K562 (cell line): ENCODE data around the gene ZFP69B. TPM values are rescaled to one million over a fixed set of nuclear protein-coding genes. Genes with fewer than 3 reads are reported as not detected.

Experiments
- ATAC-seq: fragments of 200-7000 bp; cut with Tn5 transposase; 3 replicates; pipeline ENCODE4 v1.9.1; 2020; ENCODE audit warnings: moderate library complexity
- BruUV-seq: library from RNA; stranded (reverse); fragments of 400-500 nt; replicated peaks from 2 replicates; lab custom pipeline; 2021; lab: Mats Ljungman, UMichigan
- CTCF ChIA-PET: fragments of 300-600 bp; formaldehyde crosslinking; extraction: SDS; loops from one replicate; lab custom pipeline; 2021; ENCODE audit warnings: low intra/inter-chr PET ratio; lab: Yijun Ruan, JAX
- POLR2A ChIA-PET: fragments of 300-600, 350-650 bp; sonication (Branson Sonifier 250); formaldehyde crosslinking; extraction: SDS; loops from one replicate; lab custom pipeline; 2021; ENCODE audit warnings: antibody characterized with exemption, inconsistent platforms; lab: Yijun Ruan, JAX
- DNase-seq, 4 experiments: peaks; one replicate each; pipeline versions ENCODE4 v3.0.0 to v3.0.0-alpha.2; 2011 to 2018; ENCODE audit warnings: low spot score in 3 of 4, mixed read lengths in 3 of 4; ENCODE audit errors: extremely low read depth in 1 of 4
- FAIRE-seq: peaks from 2 replicates; lab custom pipeline; 2011; peaks lifted over from hg19 to GRCh38; lab: Jason Lieb, UNC
- H2AFZ ChIP-seq: 2 replicates; pipeline ENCODE4 v1.6.0; 2011; ENCODE audit warnings: low read depth, low read length, control low read depth, inconsistent platforms
- H3K27ac ChIP-seq: fragments of 200-600 bp; 3 replicates; pipeline ENCODE4 v1.8.0; 2011; ENCODE audit warnings: low read depth, mild to moderate bottlenecking, control low read depth, inconsistent platforms, low read length, moderate library complexity, mixed read lengths; ENCODE audit errors: extremely low read depth
- H3K27me3 ChIP-seq, 2 experiments: fragments of 300-600 bp in 1 of 2; 2 replicates in 1 of 2; 3 replicates in 1 of 2; pipeline versions ENCODE4 v1.6.0 to v1.8.0; 2011; ENCODE audit warnings: inconsistent platforms in 2 of 2, low read length in 2 of 2, mild to moderate bottlenecking in 1 of 2, mixed read lengths in 1 of 2, moderate library complexity in 1 of 2; ENCODE audit not compliant: control insufficient read depth in 2 of 2, insufficient read depth in 2 of 2
- H3K36me3 ChIP-seq: fragments of 300-600 bp; 3 replicates; pipeline ENCODE4 v1.8.0; 2011; ENCODE audit warnings: mild to moderate bottlenecking, low read length, inconsistent platforms; ENCODE audit not compliant: control insufficient read depth, insufficient read depth
- H3K4me1 ChIP-seq, 2 experiments: fragments of 200-600 bp in 1 of 2; replicated peaks in 1 of 2; 2 replicates in 1 of 2; 3 replicates in 1 of 2; pipeline versions ENCODE4 v1.5.1 to v1.8.0; 2011; ENCODE audit warnings: inconsistent platforms in 2 of 2, low read length in 2 of 2, mild to moderate bottlenecking in 1 of 2, mixed read lengths in 1 of 2, moderate library complexity in 1 of 2; ENCODE audit not compliant: control insufficient read depth in 2 of 2, insufficient read depth in 2 of 2
- H3K4me2 ChIP-seq: 2 replicates; pipeline ENCODE4 v1.6.1; 2011; ENCODE audit warnings: low read length, control low read depth, inconsistent platforms, mixed read lengths; ENCODE audit not compliant: insufficient read depth
- H3K4me3 ChIP-seq: fragments of 200-600 bp; sonication (generic), shearing (Covaris generic); 2 replicates; pipeline ENCODE4 v1.5.1; 2016; ENCODE audit warnings: control low read depth, inconsistent platforms
- H3K79me2 ChIP-seq: fragments of 200-600 bp; 3 replicates; pipeline ENCODE4 v1.8.0; 2011; ENCODE audit warnings: low read length, inconsistent platforms; ENCODE audit not compliant: control insufficient read depth, insufficient read depth
- H3K9ac ChIP-seq, 2 experiments: 2 replicates each; pipeline versions ENCODE4 v1.6.0 to v1.6.1; 2011; ENCODE audit warnings: low read depth in 2 of 2, low read length in 2 of 2, control low read depth in 1 of 2, inconsistent platforms in 1 of 2, mild to moderate bottlenecking in 1 of 2, mixed read lengths in 1 of 2; ENCODE audit not compliant: insufficient read depth in 1 of 2
- H3K9me1 ChIP-seq: one replicate; pipeline ENCODE4 v1.6.0; 2011; ENCODE audit warnings: inconsistent platforms, mild to moderate bottlenecking, low read length, moderate library complexity; ENCODE audit not compliant: control insufficient read depth, insufficient read depth
- H3K9me3 ChIP-seq: replicated peaks from 2 replicates; pipeline ENCODE4 v1.5.1; 2011; ENCODE audit warnings: low read depth, low read length, inconsistent platforms; ENCODE audit not compliant: control insufficient read depth, insufficient read depth
- H4K20me1 ChIP-seq: replicated peaks from 2 replicates; pipeline ENCODE4 v1.6.1; 2011; ENCODE audit warnings: low read length, inconsistent platforms, mixed read lengths; ENCODE audit not compliant: control insufficient read depth, insufficient read depth
- BCL6 ChIP-seq: fragments of 250-450 bp; sonication (Bioruptor Pico); IDR thresholded peaks from 2 replicates; pipeline ENCODE4 v1.4.0; 2020
- LARP7 ChIP-seq: fragments of 450-650 bp; IDR thresholded peaks from 2 replicates; pipeline ENCODE4 v1.6.1; 2016
- PHF21A ChIP-seq: fragments of 450-650 bp; IDR thresholded peaks from 2 replicates; pipeline ENCODE4 v1.6.1; 2017; ENCODE audit warnings: low read depth, borderline replicate concordance
- PTTG1 ChIP-seq: fragments of 450-650 bp; IDR thresholded peaks from 2 replicates; pipeline ENCODE4 v1.6.1; 2016; ENCODE audit warnings: low read depth, mild to moderate bottlenecking, missing genetic modification characterization, missing compliant biosample characterization
- RB1 ChIP-seq: fragments of 450-650 bp; IDR thresholded peaks from 2 replicates; pipeline ENCODE4 v1.6.1; 2017; ENCODE audit warnings: low read depth, mild to moderate bottlenecking
- RFX1 ChIP-seq: fragments of 450-650 bp; IDR thresholded peaks from 2 replicates; pipeline ENCODE4 v1.6.1; 2016; ENCODE audit warnings: mild to moderate bottlenecking, moderate library complexity
- SAFB2 ChIP-seq: fragments of 200-400 bp; formaldehyde crosslinking; IDR thresholded peaks from 2 replicates; pipeline ENCODE4 v1.6.1; 2018; ENCODE audit warnings: borderline replicate concordance, low read length, low read depth, moderate library complexity; ENCODE audit not compliant: severe bottlenecking
- TARDBP ChIP-seq: fragments of 450-650 bp; IDR thresholded peaks from 2 replicates; pipeline ENCODE4 v1.6.1; 2016
- ZBTB17 ChIP-seq: fragments of 450-650 bp; formaldehyde crosslinking; IDR thresholded peaks from 2 replicates; pipeline ENCODE4 v1.4.0; 2020; ENCODE audit warnings: mild to moderate bottlenecking
- ZNF140 ChIP-seq: fragments of 250-450 bp; sonication (Bioruptor Pico); IDR thresholded peaks from 2 replicates; pipeline ENCODE4 v1.8.0; 2021; ENCODE audit warnings: moderate library complexity, mild to moderate bottlenecking, inconsistent platforms
- ZNF445 ChIP-seq: fragments of 250-450 bp; sonication (Bioruptor Pico); IDR thresholded peaks from 2 replicates; pipeline ENCODE4 v1.4.0; 2020; ENCODE audit warnings: low read depth, mild to moderate bottlenecking, moderate library complexity
- WGBS: fragments of 100-300 bp; shearing (Covaris generic); methylation state at CpG from one replicate; pipeline ENCODE4 v1.1.6; 2016; ENCODE audit warnings: low coverage, mixed read lengths; ENCODE audit not compliant: insufficient coverage; ENCODE audit errors: missing lambda C conversion rate; 5-methylcytosine and 5-hydroxymethylcytosine counted together
- in situ Hi-C: fragments of 300-500 bp; cut with MboI; formaldehyde crosslinking; loops from 4 replicates; pipeline ENCODE4 v1.15.0; 2018; ENCODE audit warnings: inconsistent platforms, mixed read lengths
- intact Hi-C: fragments of 100-400 bp; cut with micrococcal nuclease; formaldehyde crosslinking; loops from 2 replicates; pipeline ENCODE4 v1.14.2; 2022
- polyA plus RNA-seq, 8 experiments: library from polyadenylated mRNA; depleted of rRNA in 4 of 8; stranded (reverse) in 5 of 8; unstranded in 3 of 8; fragments of >200 nt; fragmentation: Nextera tagmentation in 2 of 8; fragmentation: Illumina TruSeq in 1 of 8; extraction: Ambion mirVana in 2 of 8; extraction: Trizol in 1 of 8; gene quantifications; 2 replicates each; pipeline versions ENCODE4 v1.2.1 to v1.2.3, GENCODE V29; 2011 to 2014; ENCODE audit warnings: inconsistent platforms in 1 of 8, missing spikeins in 1 of 8
- total RNA-seq, 7 experiments: library from RNA; depleted of rRNA in 6 of 7; stranded (reverse); fragments of >200 nt in 6 of 7; fragmentation: Illumina TruSeq in 2 of 7; extraction: Trizol in 2 of 7; gene quantifications; 2 replicates each; pipeline versions ENCODE4 v1.2.1 to v1.2.3, GENCODE V29; 2011 to 2021; ENCODE audit warnings: low replicate concordance in 1 of 7
- TF ChIP-seq, protein P1 (sequence below): sonication (generic); formaldehyde crosslinking; IDR thresholded peaks from 2 replicates; pipeline ENCODE4 v1.8.0; 2022; ENCODE audit warnings: mild to moderate bottlenecking, low read depth, missing genetic modification reagents
- TF ChIP-seq, protein P2 (sequence below): sonication (generic); formaldehyde crosslinking; IDR thresholded peaks from 2 replicates; pipeline ENCODE4 v1.8.0; 2022; ENCODE audit warnings: mild to moderate bottlenecking, missing genetic modification reagents
- TF ChIP-seq, protein P3 (sequence below): sonication (generic); formaldehyde crosslinking; IDR thresholded peaks from 2 replicates; pipeline ENCODE4 v1.8.0; 2022; ENCODE audit warnings: missing genetic modification reagents, mild to moderate bottlenecking, moderate library complexity, borderline replicate concordance

The ZFP69B gene
- total and polyA plus RNA-seq, 9 of the 15 experiments (the other 6 are each of a cell fraction or from before 2014, with no cell fraction given), result 1.6 to 10.3 (median 8.4) TPM

DNA sequence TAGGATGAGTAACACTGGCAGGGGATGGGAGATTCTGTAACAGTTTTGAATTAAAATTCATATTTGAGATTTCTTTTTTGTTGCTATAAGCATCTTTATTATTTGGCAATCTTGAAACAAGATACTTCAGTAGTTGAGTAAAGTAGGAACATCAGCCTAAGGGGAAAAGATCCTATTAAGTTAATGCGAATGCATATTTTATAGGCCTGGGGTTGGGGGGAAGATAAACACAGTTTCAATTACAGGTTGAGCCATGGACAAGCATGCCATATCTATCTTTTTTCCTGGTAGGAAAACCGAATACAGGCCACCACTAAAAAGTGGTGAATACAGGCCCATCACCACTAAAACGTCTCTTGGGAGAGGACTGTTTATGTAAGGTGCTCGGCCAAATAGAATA is 44.5 kb upstream of the ZFP69B start:
- in situ Hi-C loops, result loop anchor here (5.0 kb wide), 2 partner anchors 254 to 324 kb away; no protein-coding TSS in a partner anchor
- ATAC-seq, result no peak

More for the DNA sequence above, 44.5 kb upstream of the ZFP69B start:
- no peak overlapping the region for H3K27ac ChIP-seq
- H3K9me1 ChIP-seq, result no peaks in the 10 kb centered on the region
- intact Hi-C loops, result loop anchor here (2.0 kb wide), 3 partner anchors 67 to 261 kb away; no protein-coding TSS in a partner anchor
- DNase-seq (no peak), FAIRE-seq (no peak)
- peaks cover 63% of the 10 kb centered on the region for H3K36me3 ChIP-seq
- H3K79me2 ChIP-seq, result peaks cover 93% of the 10 kb centered on the region
- 76% methylated on average over 4 of the region's 4 CpGs for WGBS
- CTCF ChIA-PET, result interaction anchor here (1.9 to 5.1 kb wide), 4 partner anchors 90 to 327 kb away, joined by 8 to 43 read pairs (median 12); no protein-coding TSS in a partner anchor
- POLR2A ChIA-PET, result interaction anchor here (1.1 kb wide), 1 partner anchor 66 kb away, joined by 3 read pairs; no protein-coding TSS in a partner anchor
- peaks cover 4 to 15% of the 10 kb centered on the region in 2 experiments; a peak in 4 of 5 replicates for H3K4me1 ChIP-seq
- no peak overlapping the region for H3K9ac ChIP-seq
- no peaks in the 10 kb centered on the region for H4K20me1 ChIP-seq
- H2AFZ ChIP-seq, result no peak overlapping the region
- H3K4me2 ChIP-seq, result no peak overlapping the region
- H3K9me3 ChIP-seq, result no peaks in the 10 kb centered on the region
- TF ChIP-seq, protein P1, sequence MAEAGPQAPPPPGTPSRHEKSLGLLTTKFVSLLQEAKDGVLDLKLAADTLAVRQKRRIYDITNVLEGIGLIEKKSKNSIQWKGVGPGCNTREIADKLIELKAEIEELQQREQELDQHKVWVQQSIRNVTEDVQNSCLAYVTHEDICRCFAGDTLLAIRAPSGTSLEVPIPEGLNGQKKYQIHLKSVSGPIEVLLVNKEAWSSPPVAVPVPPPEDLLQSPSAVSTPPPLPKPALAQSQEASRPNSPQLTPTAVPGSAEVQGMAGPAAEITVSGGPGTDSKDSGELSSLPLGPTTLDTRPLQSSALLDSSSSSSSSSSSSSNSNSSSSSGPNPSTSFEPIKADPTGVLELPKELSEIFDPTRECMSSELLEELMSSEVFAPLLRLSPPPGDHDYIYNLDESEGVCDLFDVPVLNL (CRISPR knock-in tag), result no peak
- no peak for TF ChIP-seq ZNF445 (CRISPR knock-in tag)
- no peak for TF ChIP-seq RB1
- TF ChIP-seq PHF21A, result no peak
- TF ChIP-seq, protein P2, sequence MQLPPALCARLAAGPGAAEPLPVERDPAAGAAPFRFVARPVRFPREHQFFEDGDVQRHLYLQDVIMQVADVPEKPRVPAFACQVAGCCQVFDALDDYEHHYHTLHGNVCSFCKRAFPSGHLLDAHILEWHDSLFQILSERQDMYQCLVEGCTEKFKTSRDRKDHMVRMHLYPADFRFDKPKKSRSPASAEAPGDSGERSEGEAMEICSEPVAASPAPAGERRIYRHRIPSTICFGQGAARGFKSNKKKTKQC (CRISPR knock-in tag), result no peak
- TF ChIP-seq TARDBP, result no peak
- no peak for TF ChIP-seq ZNF140
- no peak for TF ChIP-seq BCL6
- no peak for TF ChIP-seq LARP7
- TF ChIP-seq SAFB2, result no peak
- TF ChIP-seq PTTG1 (tag), result no peak
- no peak for TF ChIP-seq RFX1
- TF ChIP-seq, protein P3, sequence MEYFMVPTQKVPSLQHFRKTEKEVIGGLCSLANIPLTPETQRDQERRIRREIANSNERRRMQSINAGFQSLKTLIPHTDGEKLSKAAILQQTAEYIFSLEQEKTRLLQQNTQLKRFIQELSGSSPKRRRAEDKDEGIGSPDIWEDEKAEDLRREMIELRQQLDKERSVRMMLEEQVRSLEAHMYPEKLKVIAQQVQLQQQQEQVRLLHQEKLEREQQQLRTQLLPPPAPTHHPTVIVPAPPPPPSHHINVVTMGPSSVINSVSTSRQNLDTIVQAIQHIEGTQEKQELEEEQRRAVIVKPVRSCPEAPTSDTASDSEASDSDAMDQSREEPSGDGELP (CRISPR knock-in tag), result no peak
- no peak for TF ChIP-seq ZBTB17 (CRISPR knock-in tag)
- H3K4me3 ChIP-seq, result no peak overlapping the region
- BruUV-seq, result no TSS peak
- H3K27me3 ChIP-seq, result no peaks in the 10 kb centered on the region
